ENCODE data around the gene CKAP2L.

DNA sequence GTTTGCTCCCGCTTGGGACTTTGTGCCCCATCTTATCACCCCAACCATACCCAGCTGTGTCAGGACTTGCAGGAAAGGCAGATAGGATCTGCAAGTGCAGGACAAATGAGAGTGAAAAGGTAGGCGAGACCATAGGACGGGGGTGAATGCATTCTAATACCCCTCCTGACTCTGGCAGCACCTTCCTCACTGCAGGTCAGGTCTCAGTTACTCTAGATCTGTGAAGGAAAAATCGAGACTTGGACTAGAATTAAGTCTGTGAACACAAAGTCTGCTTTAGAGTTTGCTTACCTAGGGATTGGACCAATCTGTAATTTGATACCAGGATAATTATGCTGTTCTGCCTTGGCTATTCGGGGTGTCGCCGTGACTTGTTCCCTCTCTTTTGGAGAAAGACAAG is 23.9 kb downstream of the CKAP2L start:
- TF ChIP-seq, protein P1, sequence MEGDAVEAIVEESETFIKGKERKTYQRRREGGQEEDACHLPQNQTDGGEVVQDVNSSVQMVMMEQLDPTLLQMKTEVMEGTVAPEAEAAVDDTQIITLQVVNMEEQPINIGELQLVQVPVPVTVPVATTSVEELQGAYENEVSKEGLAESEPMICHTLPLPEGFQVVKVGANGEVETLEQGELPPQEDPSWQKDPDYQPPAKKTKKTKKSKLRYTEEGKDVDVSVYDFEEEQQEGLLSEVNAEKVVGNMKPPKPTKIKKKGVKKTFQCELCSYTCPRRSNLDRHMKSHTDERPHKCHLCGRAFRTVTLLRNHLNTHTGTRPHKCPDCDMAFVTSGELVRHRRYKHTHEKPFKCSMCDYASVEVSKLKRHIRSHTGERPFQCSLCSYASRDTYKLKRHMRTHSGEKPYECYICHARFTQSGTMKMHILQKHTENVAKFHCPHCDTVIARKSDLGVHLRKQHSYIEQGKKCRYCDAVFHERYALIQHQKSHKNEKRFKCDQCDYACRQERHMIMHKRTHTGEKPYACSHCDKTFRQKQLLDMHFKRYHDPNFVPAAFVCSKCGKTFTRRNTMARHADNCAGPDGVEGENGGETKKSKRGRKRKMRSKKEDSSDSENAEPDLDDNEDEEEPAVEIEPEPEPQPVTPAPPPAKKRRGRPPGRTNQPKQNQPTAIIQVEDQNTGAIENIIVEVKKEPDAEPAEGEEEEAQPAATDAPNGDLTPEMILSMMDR (IDR thresholded peaks at IDR 0.05; ENCODE audit: low read length), result no peak
- no peak for TF ChIP-seq EZH2 (optimal IDR thresholded peaks at IDR 0.05; ENCODE audit: low read depth, low read length)

All from MM.1S (cell line).